IMR-90 (cell line): ENCODE results near the gene CYP46A1. TPM values are rescaled to one million over a fixed set of nuclear protein-coding genes. Genes with fewer than 3 reads are reported as not detected.
A peak's percentile ranks its signal among the peaks of the same experiment; 100 is the strongest.

Experiments
- ATAC-seq: fragments of 200-7000 bp; cut with Tn5 transposase; 2 replicates; pipeline ENCODE4 v1.9.1; 2020; ENCODE audit warnings: low read depth, mild to moderate bottlenecking, moderate library complexity
- BruUV-seq: library from RNA; stranded (reverse); fragments of 400-500 nt; replicated peaks from 2 replicates; lab custom pipeline; 2021; lab: Mats Ljungman, UMichigan
- CTCF ChIA-PET: fragments of 300-600 bp; formaldehyde crosslinking; extraction: SDS; loops from one replicate; lab custom pipeline; 2021; ENCODE audit warnings: antibody characterized with exemption; lab: Yijun Ruan, JAX
- POLR2A ChIA-PET: fragments of 300-600 bp; sonication (Branson Sonifier 250); formaldehyde crosslinking; loops from one replicate; lab custom pipeline; 2022; ENCODE audit warnings: antibody characterized with exemption; ENCODE audit not compliant: unreplicated experiment; lab: Charles Lee
- DNase-seq: peaks from one replicate; pipeline ENCODE4 v3.0.0; 2013
- H2AFZ ChIP-seq: replicated peaks from 2 replicates; pipeline ENCODE3; 2013; ENCODE audit warnings: low read length, mild to moderate bottlenecking; ENCODE audit not compliant: poor library complexity
- H2AK5ac ChIP-seq: 2 replicates; pipeline ENCODE4 v1.6.1; 2013; ENCODE audit warnings: low read depth, low read length, inconsistent platforms
- H2AK9ac ChIP-seq: replicated peaks from 2 replicates; pipeline ENCODE3; 2013; ENCODE audit warnings: mild to moderate bottlenecking, low read depth, low read length, moderate library complexity; ENCODE audit not compliant: poor library complexity
- H2BK120ac ChIP-seq: 2 replicates; pipeline ENCODE4 v1.6.1; 2013; ENCODE audit warnings: low read depth, low read length, inconsistent platforms
- H2BK15ac ChIP-seq: 3 replicates; pipeline ENCODE4 v1.6.1; 2013; ENCODE audit warnings: low read depth, low read length, inconsistent platforms
- H2BK20ac ChIP-seq: 2 replicates; pipeline ENCODE4 v1.6.1; 2013; ENCODE audit warnings: low read depth, mild to moderate bottlenecking, inconsistent platforms, low read length, moderate library complexity
- H2BK5ac ChIP-seq: 2 replicates; pipeline ENCODE4 v1.6.1; 2013; ENCODE audit warnings: mild to moderate bottlenecking, low read depth, low read length, inconsistent platforms; ENCODE audit not compliant: poor library complexity, severe bottlenecking
- H3K14ac ChIP-seq: replicated peaks from 2 replicates; pipeline ENCODE4 v1.6.1; 2013; ENCODE audit warnings: low read depth, low read length, inconsistent platforms
- H3K18ac ChIP-seq: 2 replicates; pipeline ENCODE4 v1.6.1; 2013; ENCODE audit warnings: low read depth, low read length, control low read depth
- H3K23ac ChIP-seq: 2 replicates; pipeline ENCODE4 v1.6.1; 2013; ENCODE audit warnings: low read depth, low read length, inconsistent platforms
- H3K27ac ChIP-seq: 2 replicates; pipeline ENCODE4 v1.5.1; 2013; ENCODE audit warnings: mild to moderate bottlenecking, control low read depth, low read length; ENCODE audit not compliant: insufficient read depth
- H3K27me3 ChIP-seq: 2 replicates; pipeline ENCODE4 v1.6.1; 2013; ENCODE audit warnings: low read length; ENCODE audit not compliant: control insufficient read depth, insufficient read depth
- H3K36me3 ChIP-seq: 2 replicates; pipeline ENCODE4 v1.6.1; 2013; ENCODE audit warnings: low read length, mixed read lengths; ENCODE audit not compliant: control insufficient read depth, insufficient read depth
- H3K4ac ChIP-seq: 2 replicates; pipeline ENCODE4 v1.6.1; 2013; ENCODE audit warnings: low read depth, low read length, inconsistent platforms
- H3K4me1 ChIP-seq: 2 replicates; pipeline ENCODE4 v1.6.1; 2013; ENCODE audit warnings: low read length, mixed read lengths; ENCODE audit not compliant: control insufficient read depth, insufficient read depth
- H3K4me2 ChIP-seq: 2 replicates; pipeline ENCODE4 v1.6.1; 2013; ENCODE audit warnings: low read depth, mild to moderate bottlenecking, control low read depth, low read length, moderate library complexity
- H3K4me3 ChIP-seq: 2 replicates; pipeline ENCODE4 v1.5.1; 2013; ENCODE audit warnings: low read depth, mild to moderate bottlenecking, control low read depth, low read length, moderate library complexity; ENCODE audit not compliant: insufficient read depth
- H3K56ac ChIP-seq: 2 replicates; pipeline ENCODE4 v1.6.1; 2013; ENCODE audit warnings: low read length, inconsistent platforms; ENCODE audit not compliant: insufficient read depth; ENCODE audit errors: extremely low read depth
- H3K79me1 ChIP-seq, 2 experiments: 2 replicates each; pipeline ENCODE4 v1.6.1; 2013; ENCODE audit warnings: low read length in 2 of 2, inconsistent platforms in 1 of 2, low read depth in 1 of 2
- H3K9ac ChIP-seq: 2 replicates; pipeline ENCODE4 v1.6.1; 2013; ENCODE audit warnings: low read depth, low read length, control low read depth
- H3K9me1 ChIP-seq: 2 replicates; pipeline ENCODE4 v1.6.1; 2013; ENCODE audit warnings: low read length, inconsistent platforms; ENCODE audit not compliant: insufficient read depth
- H3K9me3 ChIP-seq: 2 replicates; pipeline ENCODE4 v1.6.1; 2013; ENCODE audit warnings: low read length; ENCODE audit not compliant: control insufficient read depth, insufficient read depth
- H4K20me1 ChIP-seq: 2 replicates; pipeline ENCODE4 v1.6.1; 2013; ENCODE audit warnings: low read length, inconsistent platforms; ENCODE audit not compliant: insufficient read depth
- H4K5ac ChIP-seq: 2 replicates; pipeline ENCODE4 v1.6.1; 2013; ENCODE audit warnings: mild to moderate bottlenecking, low read depth, low read length, control low read depth
- H4K8ac ChIP-seq, 2 experiments: 2 replicates each; pipeline ENCODE4 v1.6.1; 2013; ENCODE audit warnings: low read depth in 2 of 2, low read length in 2 of 2, control low read depth in 1 of 2, inconsistent platforms in 1 of 2
- H4K91ac ChIP-seq: 2 replicates; pipeline ENCODE4 v1.6.1; 2013; ENCODE audit warnings: low read depth, low read length, inconsistent platforms; ENCODE audit not compliant: insufficient read depth
- CHD1 ChIP-seq: IDR thresholded peaks from 2 replicates; pipeline ENCODE4 v1.6.1; 2012; ENCODE audit warnings: low read depth, low read length, improper control_type of control experiment
- FOS ChIP-seq: fragments of 150-350 bp; IDR thresholded peaks from 2 replicates; pipeline ENCODE4 v1.6.1; 2016; ENCODE audit warnings: low read depth, low read length
- MAFK ChIP-seq: IDR thresholded peaks from 2 replicates; pipeline ENCODE4 v1.6.1; 2012; ENCODE audit warnings: low read depth, low read length, improper control_type of control experiment
- MAZ ChIP-seq: IDR thresholded peaks from 2 replicates; pipeline ENCODE4 v1.6.1; 2012; ENCODE audit warnings: low read depth, mild to moderate bottlenecking, low read length, improper control_type of control experiment, moderate library complexity, borderline replicate concordance
- MXI1 ChIP-seq: IDR thresholded peaks from 2 replicates; pipeline ENCODE4 v1.6.1; 2012; ENCODE audit warnings: low read depth, mild to moderate bottlenecking, low read length, moderate library complexity, borderline replicate concordance
- WGBS, 2 experiments: methylation state at CpG; one replicate each; pipeline versions ENCODE4 v1.1.5 to v1.1.7; 2013; ENCODE audit warnings: missing lambda C conversion rate in 2 of 2; ENCODE audit not compliant: insufficient read length in 1 of 2; ENCODE audit errors: extremely low coverage in 2 of 2; 5-methylcytosine and 5-hydroxymethylcytosine counted together
- dilution Hi-C: fragments of 300-500 bp; cut with HindIII; formaldehyde crosslinking; loops from one replicate; pipeline ENCODE4 v1.14.3; 2018; ENCODE audit warnings: low sequenced_read_pairs; ENCODE audit not compliant: unreplicated experiment
- in situ Hi-C: fragments of 300-500 bp; cut with MboI; formaldehyde crosslinking; loops from 3 replicates; pipeline ENCODE4 v1.14.3; 2019; ENCODE audit warnings: low sequenced_read_pairs, inconsistent platforms, mixed read lengths
- intact Hi-C: fragments of 100-400 bp; cut with micrococcal nuclease; formaldehyde crosslinking; loops from 2 replicates; pipeline ENCODE4 v1.10.0; 2022
- polyA plus RNA-seq, 3 experiments: library from polyadenylated mRNA; depleted of rRNA; stranded (reverse); fragments of >200 nt; gene quantifications; 2 replicates each; pipeline ENCODE4 v1.2.3, GENCODE V29; 2012; ENCODE audit warnings: low replicate concordance in 1 of 3
- total RNA-seq: library from RNA; depleted of rRNA; stranded (reverse); fragments of >200 nt; gene quantifications from 2 replicates; pipeline ENCODE4 v1.2.3, GENCODE V29; 2012
- TF ChIP-seq, protein P1 (sequence below): fragments of 150-350 bp; IDR thresholded peaks from 2 replicates; pipeline ENCODE4 v1.6.1; 2016; ENCODE audit warnings: low read depth, mild to moderate bottlenecking, low read length, moderate library complexity, borderline replicate concordance

CYP46A1 gene
- total and polyA plus RNA-seq, 2 of the 4 experiments (the other 2 are of a cell fraction) = 0.18 to 0.31 TPM

DNA sequence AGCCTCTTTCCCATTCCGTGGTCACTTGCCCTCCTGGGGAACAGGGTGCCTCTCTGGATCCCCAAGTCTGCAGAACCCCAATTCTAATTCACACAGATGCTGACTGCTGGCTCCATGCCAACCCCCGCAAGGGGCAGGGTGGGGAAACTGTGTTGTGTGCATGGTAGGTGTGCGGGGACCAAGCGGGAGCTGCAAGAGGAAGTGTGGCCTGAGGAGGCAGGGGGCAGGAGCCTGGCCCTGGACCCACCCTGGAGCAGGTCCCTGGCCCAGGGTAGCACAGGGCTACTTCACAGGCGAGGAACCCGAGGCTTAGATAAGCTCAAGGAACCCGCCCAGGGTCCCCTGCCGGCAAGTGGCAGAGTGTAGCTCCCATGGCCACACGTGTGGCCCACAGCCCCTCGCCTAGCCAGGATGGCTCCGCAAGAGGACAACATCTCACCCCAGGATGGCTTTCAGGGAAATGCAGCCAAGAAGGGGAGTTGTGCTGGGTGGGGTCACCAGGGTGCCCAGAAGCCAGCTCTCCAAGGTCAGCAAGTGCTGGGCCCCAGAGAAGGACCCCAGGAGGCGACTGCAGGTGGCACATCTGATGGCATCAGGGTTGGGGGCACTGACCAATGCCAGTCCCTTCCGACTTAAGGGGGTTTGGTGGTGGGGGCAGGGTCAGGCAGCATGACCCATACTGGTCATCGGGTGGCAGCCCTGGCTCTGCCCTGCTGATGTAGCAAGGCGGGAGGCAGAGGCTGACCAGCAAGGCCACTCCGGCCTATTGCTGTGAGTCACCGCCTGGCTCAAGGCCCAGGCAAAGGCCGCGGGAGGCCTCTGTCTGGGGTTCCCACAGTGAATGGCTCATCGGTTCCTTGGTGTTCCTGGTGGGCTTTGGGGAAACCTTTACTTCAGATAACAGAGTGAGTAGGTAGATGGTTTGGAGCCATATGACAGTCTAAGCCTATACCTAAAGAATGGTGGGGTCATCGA is 71.8 kb downstream of the CYP46A1 start (continued):
- peak; percentile 97 for TF ChIP-seq FOS
- TF ChIP-seq MAZ = peak; percentile 67; the same call in 1 of the 2 replicates
- TF ChIP-seq CHD1 = no peak
- TF ChIP-seq MAFK = peak; percentile 40; the same call in 1 of the 2 replicates

DNA sequence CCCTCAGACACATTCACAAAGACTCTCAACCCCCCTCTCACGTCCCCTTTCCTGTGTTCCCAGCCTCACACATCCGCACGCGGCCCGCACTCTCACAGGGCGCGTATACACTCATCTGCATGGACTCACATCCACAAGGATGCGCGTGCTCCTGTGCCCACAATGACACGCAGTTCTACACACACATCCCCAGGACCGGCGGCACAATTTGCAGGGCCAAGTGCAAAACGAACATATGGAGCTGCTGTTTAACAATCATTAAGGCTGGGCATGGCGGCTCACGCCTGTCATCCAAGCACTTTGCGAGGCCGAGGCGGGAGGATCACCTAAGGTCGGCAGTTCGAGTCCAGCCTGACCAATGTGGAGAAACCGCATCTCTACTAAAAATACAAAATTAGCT is 72.7 kb downstream of the CYP46A1 start:
- H3K4me2 ChIP-seq = no peak overlapping the region
- no peaks in the 10 kb centered on the region for H3K36me3 ChIP-seq
- peak overlapping the region; percentile 67 to 76 for H4K8ac ChIP-seq
- no TSS peak for BruUV-seq
- H3K18ac ChIP-seq = peak overlapping the region; percentile 88
- peaks cover 4% of the 10 kb centered on the region; the same call in 1 of the 2 replicates for H4K20me1 ChIP-seq
- intact Hi-C loops = loop anchor here (2.0 kb wide), 1 partner anchor 38 kb away; no protein-coding TSS in a partner anchor
- ATAC-seq (no peak), DNase-seq (no peak)
- peak overlapping the region; percentile 2; the same call in 1 of the 2 replicates for H3K23ac ChIP-seq
- peak overlapping the region; percentile 99 for H2AK5ac ChIP-seq
- CTCF ChIA-PET = no interaction called here
- H3K4me3 ChIP-seq = no peak overlapping the region
- H3K56ac ChIP-seq = peak overlapping the region; percentile 22; the same call in 1 of the 2 replicates
- peak overlapping the region; percentile 43 for H3K27ac ChIP-seq
- 0 out of 2 replicates have a peak overlapping the region, but pooled peaks have one; percentile 70 for H3K14ac ChIP-seq
- POLR2A ChIA-PET = no interaction called here
- in situ Hi-C loops = no loop called here
- 90% methylated on average over 14 of the region's 21 CpGs; no CpG with 5 or more reads in 1 of the 2 experiments for WGBS, 2 experiments
- H3K27me3 ChIP-seq = no peaks in the 10 kb centered on the region
- peaks cover 63% of the 10 kb centered on the region for H3K4me1 ChIP-seq
- peak overlapping the region; percentile 95 for H2BK20ac ChIP-seq
- H2BK120ac ChIP-seq = peak overlapping the region; percentile 99
- H3K79me1 ChIP-seq = peaks cover 0 to 18% of the 10 kb centered on the region in 2 experiments; a peak in 2 of 4 replicates
- H3K4ac ChIP-seq = peak overlapping the region; percentile 90
- no peak overlapping the region for H3K9ac ChIP-seq
- H3K9me1 ChIP-seq = peaks cover 33% of the 10 kb centered on the region
- peak overlapping the region; percentile 17; the same call in 2 of the 3 replicates for H2BK15ac ChIP-seq
- H2AK9ac ChIP-seq = peak overlapping the region; percentile 94
- peak overlapping the region; percentile 76 for H4K5ac ChIP-seq
- peak overlapping the region; percentile 94 for H2BK5ac ChIP-seq
- TF ChIP-seq, protein P1, sequence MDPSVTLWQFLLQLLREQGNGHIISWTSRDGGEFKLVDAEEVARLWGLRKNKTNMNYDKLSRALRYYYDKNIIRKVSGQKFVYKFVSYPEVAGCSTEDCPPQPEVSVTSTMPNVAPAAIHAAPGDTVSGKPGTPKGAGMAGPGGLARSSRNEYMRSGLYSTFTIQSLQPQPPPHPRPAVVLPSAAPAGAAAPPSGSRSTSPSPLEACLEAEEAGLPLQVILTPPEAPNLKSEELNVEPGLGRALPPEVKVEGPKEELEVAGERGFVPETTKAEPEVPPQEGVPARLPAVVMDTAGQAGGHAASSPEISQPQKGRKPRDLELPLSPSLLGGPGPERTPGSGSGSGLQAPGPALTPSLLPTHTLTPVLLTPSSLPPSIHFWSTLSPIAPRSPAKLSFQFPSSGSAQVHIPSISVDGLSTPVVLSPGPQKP = no peak
- TF ChIP-seq MXI1 = no peak
- no peak for TF ChIP-seq CHD1
- TF ChIP-seq FOS = no peak
- dilution Hi-C loops = no loop called here
- no peaks in the 10 kb centered on the region for H3K9me3 ChIP-seq
- no peak overlapping the region for H2AFZ ChIP-seq
- peak overlapping the region; percentile 95 for H4K91ac ChIP-seq
